Hematopoietic multipotent progenitor cell treated with erythropoietin and hydrocortisone succinate and interleukin-3 and kit ligand, for 15 days (in vitro differentiated cells): ENCODE measurements around the gene ADAM10.
"Not testable (repeated sequence)": the region's sequence is repeated elsewhere in the genome, so short reads cannot be mapped to it uniquely, and the experiment has no call there.

Experiments used
- DNase-seq: peaks from one replicate; pipeline ENCODE4 v3.0.0-alpha.2; 2015; ENCODE audit warnings: low spot score

The ADAM10 gene

GRCh38 chr15:58676766-58677165, 72.7 kb downstream of the ADAM10 start:
- DNase-seq = no peak

GRCh38 chr15:58671186-58671585, 78.3 kb downstream of the ADAM10 start:
- no peak for DNase-seq

GRCh38 chr15:58669108-58669507, 80.4 kb downstream of the ADAM10 start:
- no peak for DNase-seq

- DNase-seq = no peak
Observed at GRCh38 chr15:58666957-58667356, 82.5 kb downstream of the ADAM10 start.

GRCh38 chr15:58665672-58666071, 83.8 kb downstream of the ADAM10 start:
- no peak for DNase-seq

GRCh38 chr15:58650102-58650501, 99.4 kb downstream of the ADAM10 start:
- no peak for DNase-seq

- no peak for DNase-seq
Observed at GRCh38 chr15:58649175-58649574, 100.3 kb downstream of the ADAM10 start.

- DNase-seq = no peak
Observed at GRCh38 chr15:58643996-58644395, 105.5 kb downstream of the ADAM10 start.

- no peak for DNase-seq
Observed at GRCh38 chr15:58641660-58642059, 107.8 kb downstream of the ADAM10 start.

- no peak for DNase-seq
Observed at GRCh38 chr15:58639992-58640391, 109.5 kb downstream of the ADAM10 start.

GRCh38 chr15:58639002-58639756, 110.3 kb downstream of the ADAM10 start:
- no peak for DNase-seq

- no peak for DNase-seq
Observed at GRCh38 chr15:58632789-58633188, 116.7 kb downstream of the ADAM10 start.

GRCh38 chr15:58631319-58631718, 118.2 kb downstream of the ADAM10 start:
- no peak for DNase-seq

- no peak for DNase-seq
Observed at GRCh38 chr15:58629625-58630024, 119.9 kb downstream of the ADAM10 start.

GRCh38 chr15:58628206-58628947, 121.1 kb downstream of the ADAM10 start:
- DNase-seq = peak; percentile 44

- no peak for DNase-seq
Observed at GRCh38 chr15:58627701-58628100, 121.8 kb downstream of the ADAM10 start.

GRCh38 chr15:58627046-58627445, 122.5 kb downstream of the ADAM10 start:
- DNase-seq = no peak

GRCh38 chr15:58626378-58626777, 123.1 kb downstream of the ADAM10 start:
- DNase-seq = no peak

GRCh38 chr15:58622877-58623276, 126.6 kb downstream of the ADAM10 start:
- no peak for DNase-seq

- DNase-seq = not testable (repeated sequence)
Observed at GRCh38 chr15:58620268-58620667, 129.2 kb downstream of the ADAM10 start.

GRCh38 chr15:58616171-58616570, 133.3 kb downstream of the ADAM10 start:
- DNase-seq = no peak

GRCh38 chr15:58611731-58612676, 137.5 kb downstream of the ADAM10 start:
- DNase-seq = no peak
